Measurements from ENCODE around the gene CMTR2.

The CMTR2 gene

GRCh38 chr16:71264299-71264698, 24.9 kb downstream of the CMTR2 start:
- DNase-seq: no peak

- DNase-seq: no peak
Measured at GRCh38 chr16:71263582-71263981, 25.6 kb downstream of the CMTR2 start.

GRCh38 chr16:71262391-71262790, 26.8 kb downstream of the CMTR2 start:
- DNase-seq: no peak

GRCh38 chr16:71260995-71261394, 28.2 kb downstream of the CMTR2 start:
- no peak for DNase-seq

- no peak for DNase-seq
Measured at GRCh38 chr16:71259086-71259485, 30.1 kb downstream of the CMTR2 start.

- DNase-seq: no peak
Measured at GRCh38 chr16:71258372-71258771, 30.8 kb downstream of the CMTR2 start.

- DNase-seq: no peak
Measured at GRCh38 chr16:71257768-71258167, 31.4 kb downstream of the CMTR2 start.

GRCh38 chr16:71255721-71256120, 33.5 kb downstream of the CMTR2 start:
- DNase-seq: no peak

GRCh38 chr16:71254832-71255525, 34.2 kb downstream of the CMTR2 start:
- no peak for DNase-seq

- no peak for DNase-seq
Measured at GRCh38 chr16:71250461-71251235, 38.6 kb downstream of the CMTR2 start.

GRCh38 chr16:71249399-71249798, 39.8 kb downstream of the CMTR2 start:
- DNase-seq: no peak

- no peak for DNase-seq
Measured at GRCh38 chr16:71247478-71247877, 41.7 kb downstream of the CMTR2 start.

GRCh38 chr16:71246309-71246708, 42.9 kb downstream of the CMTR2 start:
- DNase-seq: no peak

GRCh38 chr16:71244521-71244920, 44.7 kb downstream of the CMTR2 start:
- DNase-seq: no peak

- DNase-seq: no peak
Measured at GRCh38 chr16:71242601-71243000, 46.6 kb downstream of the CMTR2 start.

GRCh38 chr16:71242036-71242435, 47.2 kb downstream of the CMTR2 start:
- no peak for DNase-seq

Data from stimulated activated CD4-positive, alpha-beta T cell treated with anti-CD3 and anti-CD28 coated beads, Interleukin-4, amount 100 ng/mL, for 1 hour (primary cell).